T-helper 2 cell treated with Interferon-gamma antibody and Interleukin-4, amounts not matched to agents 5 μg/mL and 100 μg/mL, for 36 hours (primary cell): ENCODE data around the gene CIPC.

Experiments
- DNase-seq: peaks from one replicate; pipeline ENCODE4 v3.0.0; 2021; ENCODE audit warnings: low spot score
- H3K27ac Mint-ChIP-seq: one replicate; pipeline ENCODE4 v1.8.0; 2021; ENCODE audit warnings: mild to moderate bottlenecking, mixed read lengths
- H3K27me3 Mint-ChIP-seq: one replicate; pipeline ENCODE4 v1.8.0; 2021; ENCODE audit warnings: low read depth, mixed read lengths
- H3K36me3 Mint-ChIP-seq: one replicate; pipeline ENCODE4 v1.8.0; 2021; ENCODE audit warnings: low read depth, mixed read lengths
- H3K4me1 Mint-ChIP-seq: one replicate; pipeline ENCODE4 v1.8.0; 2021; ENCODE audit warnings: low read depth, mixed read lengths
- H3K4me3 Mint-ChIP-seq: one replicate; pipeline ENCODE4 v1.8.0; 2022; ENCODE audit warnings: mild to moderate bottlenecking, moderate library complexity, mixed read lengths
- H3K9me3 Mint-ChIP-seq: one replicate; pipeline ENCODE4 v1.8.0; 2021; ENCODE audit warnings: mixed read lengths

Gene CIPC

GRCh38 chr14:77102154-77102553 is 4.1 kb downstream of the CIPC start:
- DNase-seq = no peak
- no peaks in the 10 kb centered on the region for H3K27me3 Mint-ChIP-seq
- peaks cover 15% of the 10 kb centered on the region for H3K4me1 Mint-ChIP-seq
- H3K4me3 Mint-ChIP-seq = no peak overlapping the region
- no peaks in the 10 kb centered on the region for H3K9me3 Mint-ChIP-seq
- H3K36me3 Mint-ChIP-seq = peaks cover 2% of the 10 kb centered on the region
- no peak overlapping the region for H3K27ac Mint-ChIP-seq

- H3K36me3 Mint-ChIP-seq = peaks cover 3% of the 10 kb centered on the region
- no peak overlapping the region for H3K4me3 Mint-ChIP-seq
- no peak for DNase-seq
- H3K4me1 Mint-ChIP-seq = peaks cover 13% of the 10 kb centered on the region
- no peaks in the 10 kb centered on the region for H3K9me3 Mint-ChIP-seq
- no peaks in the 10 kb centered on the region for H3K27me3 Mint-ChIP-seq
- H3K27ac Mint-ChIP-seq = no peak overlapping the region
These were observed 5.4 kb downstream of the CIPC start for GRCh38 chr14:77103475-77103874.

- Mint-ChIP-seq H3K4me1 (peaks cover 9% of the 10 kb centered on the region), H3K9me3 (no peaks in the 10 kb centered on the region), H3K4me3 (no peak overlapping the region), H3K27ac (no peak overlapping the region), H3K27me3 (no peaks in the 10 kb centered on the region), H3K36me3 (peaks cover 7% of the 10 kb centered on the region)
- no peak for DNase-seq
These were observed 5.9 kb downstream of the CIPC start for GRCh38 chr14:77103951-77104350.

- no peaks in the 10 kb centered on the region for H3K27me3 Mint-ChIP-seq
- peaks cover 5% of the 10 kb centered on the region for H3K4me1 Mint-ChIP-seq
- H3K27ac Mint-ChIP-seq = no peak overlapping the region
- H3K4me3 Mint-ChIP-seq = no peak overlapping the region
- H3K9me3 Mint-ChIP-seq = no peaks in the 10 kb centered on the region
- no peak for DNase-seq
- peaks cover 8% of the 10 kb centered on the region for H3K36me3 Mint-ChIP-seq
These were observed 6.3 kb downstream of the CIPC start for GRCh38 chr14:77104393-77104792.

- Mint-ChIP-seq H3K9me3 (no peaks in the 10 kb centered on the region), H3K27me3 (no peaks in the 10 kb centered on the region), H3K36me3 (peaks cover 8% of the 10 kb centered on the region), H3K27ac (no peak overlapping the region), H3K4me1 (no peaks in the 10 kb centered on the region), H3K4me3 (no peak overlapping the region)
- DNase-seq = no peak
These were observed 7.3 kb downstream of the CIPC start for GRCh38 chr14:77105145-77105939.

- no peak for DNase-seq
- H3K27ac Mint-ChIP-seq = no peak overlapping the region
- H3K4me1 Mint-ChIP-seq = no peaks in the 10 kb centered on the region
- H3K27me3 Mint-ChIP-seq = no peaks in the 10 kb centered on the region
- H3K36me3 Mint-ChIP-seq = peaks cover 10% of the 10 kb centered on the region
- H3K9me3 Mint-ChIP-seq = no peaks in the 10 kb centered on the region
- H3K4me3 Mint-ChIP-seq = no peak overlapping the region
These were observed 8.6 kb downstream of the CIPC start for GRCh38 chr14:77106666-77107065.

- Mint-ChIP-seq H3K4me3 (no peak overlapping the region), H3K36me3 (peaks cover 14% of the 10 kb centered on the region), H3K27ac (no peak overlapping the region), H3K9me3 (no peaks in the 10 kb centered on the region), H3K4me1 (no peaks in the 10 kb centered on the region), H3K27me3 (no peaks in the 10 kb centered on the region)
- DNase-seq = no peak
These were observed 9.2 kb downstream of the CIPC start for GRCh38 chr14:77107228-77107627.

- no peak overlapping the region for H3K4me3 Mint-ChIP-seq
- no peaks in the 10 kb centered on the region for H3K4me1 Mint-ChIP-seq
- H3K27me3 Mint-ChIP-seq = no peaks in the 10 kb centered on the region
- no peak overlapping the region for H3K27ac Mint-ChIP-seq
- H3K9me3 Mint-ChIP-seq = no peaks in the 10 kb centered on the region
- peaks cover 17% of the 10 kb centered on the region for H3K36me3 Mint-ChIP-seq
- no peak for DNase-seq
These were observed 10.7 kb downstream of the CIPC start for GRCh38 chr14:77108753-77109152.

- Mint-ChIP-seq H3K9me3 (no peaks in the 10 kb centered on the region), H3K4me3 (no peak overlapping the region), H3K36me3 (peaks cover 17% of the 10 kb centered on the region), H3K27me3 (no peaks in the 10 kb centered on the region), H3K4me1 (no peaks in the 10 kb centered on the region), H3K27ac (no peak overlapping the region)
- no peak for DNase-seq
These were observed 11.6 kb downstream of the CIPC start for GRCh38 chr14:77109656-77110055.

- H3K27me3 Mint-ChIP-seq = no peaks in the 10 kb centered on the region
- H3K4me3 Mint-ChIP-seq = no peak overlapping the region
- H3K27ac Mint-ChIP-seq = no peak overlapping the region
- H3K4me1 Mint-ChIP-seq = no peaks in the 10 kb centered on the region
- peaks cover 17% of the 10 kb centered on the region for H3K36me3 Mint-ChIP-seq
- DNase-seq = no peak
- H3K9me3 Mint-ChIP-seq = no peaks in the 10 kb centered on the region
These were observed 12.2 kb downstream of the CIPC start for GRCh38 chr14:77110286-77110685.

- no peaks in the 10 kb centered on the region for H3K27me3 Mint-ChIP-seq
- H3K9me3 Mint-ChIP-seq = no peaks in the 10 kb centered on the region
- H3K27ac Mint-ChIP-seq = no peak overlapping the region
- H3K36me3 Mint-ChIP-seq = peaks cover 17% of the 10 kb centered on the region
- no peak overlapping the region for H3K4me3 Mint-ChIP-seq
- DNase-seq = no peak
- H3K4me1 Mint-ChIP-seq = no peaks in the 10 kb centered on the region
These were observed 13.0 kb downstream of the CIPC start for GRCh38 chr14:77111021-77111420.

GRCh38 chr14:77113644-77114043 is 15.6 kb downstream of the CIPC start:
- H3K9me3 Mint-ChIP-seq = no peaks in the 10 kb centered on the region

GRCh38 chr14:77114609-77115008 is 16.6 kb downstream of the CIPC start:
- Mint-ChIP-seq H3K36me3 (peaks cover 9% of the 10 kb centered on the region), H3K27me3 (no peaks in the 10 kb centered on the region), H3K9me3 (no peaks in the 10 kb centered on the region), H3K27ac (no peak overlapping the region), H3K4me1 (no peaks in the 10 kb centered on the region), H3K4me3 (no peak overlapping the region)
- no peak for DNase-seq

More at GRCh38 chr14:77113644-77114043, 15.6 kb downstream of the CIPC start:
- H3K36me3 Mint-ChIP-seq = peaks cover 13% of the 10 kb centered on the region
- no peak for DNase-seq
- no peaks in the 10 kb centered on the region for H3K4me1 Mint-ChIP-seq
- no peaks in the 10 kb centered on the region for H3K27me3 Mint-ChIP-seq
- no peak overlapping the region for H3K4me3 Mint-ChIP-seq
- H3K27ac Mint-ChIP-seq = no peak overlapping the region

- no peak for DNase-seq
- Mint-ChIP-seq H3K4me1 (peaks cover 7% of the 10 kb centered on the region), H3K36me3 (peaks cover 7% of the 10 kb centered on the region), H3K27ac (no peak overlapping the region), H3K9me3 (no peaks in the 10 kb centered on the region), H3K27me3 (no peaks in the 10 kb centered on the region), H3K4me3 (no peak overlapping the region)
These were observed 18.2 kb downstream of the CIPC start for GRCh38 chr14:77116172-77116817.
